PC-9 (cell line): ENCODE data around the gene GFAP.

Source experiments
- CTCF ChIP-seq: fragments of 200-600 bp; sonication (generic); conservative IDR thresholded peaks from 2 replicates; pipeline ENCODE4 v1.6.1; 2017; ENCODE audit warnings: mixed run types, antibody characterized with exemption, mild to moderate bottlenecking, moderate library complexity
- EZH2 ChIP-seq: fragments of 200-600 bp; sonication (generic); IDR thresholded peaks from 2 replicates; pipeline ENCODE4 v1.8.0; 2017; ENCODE audit warnings: antibody characterized with exemption, low read depth

GRCh38 chr17:44915862-44916780 is 821 bp upstream of the GFAP start:
- no peak for TF ChIP-seq EZH2
- TF ChIP-seq CTCF = no peak
